ENCODE data around the gene DTNBP1.
A peak's percentile ranks its signal among the peaks of the same experiment; 100 is the strongest.

Gene DTNBP1

GRCh38 chr6:15661853-15662325 is 939 bp downstream of the DTNBP1 start:
- peak overlapping the region; percentile 79 for H3K9ac ChIP-seq (ENCODE audit: low read length)
- peak overlapping the region; percentile 82 for H3K4me3 ChIP-seq (ENCODE audit: low read length)
- no peaks in the 10 kb centered on the region for H3K9me2 ChIP-seq (replicated peaks; ENCODE audit: insufficient read depth, low read length)
- TF ChIP-seq EZH2 (optimal IDR thresholded peaks at IDR 0.05; ENCODE audit: low read depth, low read length), result no peak
- TF ChIP-seq, protein P1, sequence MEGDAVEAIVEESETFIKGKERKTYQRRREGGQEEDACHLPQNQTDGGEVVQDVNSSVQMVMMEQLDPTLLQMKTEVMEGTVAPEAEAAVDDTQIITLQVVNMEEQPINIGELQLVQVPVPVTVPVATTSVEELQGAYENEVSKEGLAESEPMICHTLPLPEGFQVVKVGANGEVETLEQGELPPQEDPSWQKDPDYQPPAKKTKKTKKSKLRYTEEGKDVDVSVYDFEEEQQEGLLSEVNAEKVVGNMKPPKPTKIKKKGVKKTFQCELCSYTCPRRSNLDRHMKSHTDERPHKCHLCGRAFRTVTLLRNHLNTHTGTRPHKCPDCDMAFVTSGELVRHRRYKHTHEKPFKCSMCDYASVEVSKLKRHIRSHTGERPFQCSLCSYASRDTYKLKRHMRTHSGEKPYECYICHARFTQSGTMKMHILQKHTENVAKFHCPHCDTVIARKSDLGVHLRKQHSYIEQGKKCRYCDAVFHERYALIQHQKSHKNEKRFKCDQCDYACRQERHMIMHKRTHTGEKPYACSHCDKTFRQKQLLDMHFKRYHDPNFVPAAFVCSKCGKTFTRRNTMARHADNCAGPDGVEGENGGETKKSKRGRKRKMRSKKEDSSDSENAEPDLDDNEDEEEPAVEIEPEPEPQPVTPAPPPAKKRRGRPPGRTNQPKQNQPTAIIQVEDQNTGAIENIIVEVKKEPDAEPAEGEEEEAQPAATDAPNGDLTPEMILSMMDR (IDR thresholded peaks at IDR 0.05; ENCODE audit: low read length), result no peak
- TF ChIP-seq EZH2phosphoT487 (IDR thresholded peaks at IDR 0.05; ENCODE audit: low read length), result no peak
- peak overlapping the region; percentile 79 for H3K27ac ChIP-seq (ENCODE audit: low read length)
- no peaks in the 10 kb centered on the region for H3K27me3 ChIP-seq (replicated peaks; ENCODE audit: insufficient read depth, low read length)
- H3K4me1 ChIP-seq (ENCODE audit: low read length), result peaks cover 19% of the 10 kb centered on the region
- H3K79me2 ChIP-seq (ENCODE audit: low read length), result peaks cover 39% of the 10 kb centered on the region
- H3K36me3 ChIP-seq (replicated peaks; ENCODE audit: insufficient read depth, low read length), result no peaks in the 10 kb centered on the region; the same call in 1 of the 2 replicates
- no peaks in the 10 kb centered on the region for H4K20me1 ChIP-seq (ENCODE audit: insufficient read depth, low read length)
- peak; percentile 8 for DNase-seq
- peaks cover 16% of the 10 kb centered on the region; the same call in 1 of the 2 replicates for H3F3A ChIP-seq (ENCODE audit: insufficient read depth, low read length)
- peak overlapping the region; percentile 95 for H3K4me2 ChIP-seq (ENCODE audit: low read depth, low read length)
- no peaks in the 10 kb centered on the region for H3K9me3 ChIP-seq (replicated peaks; ENCODE audit: insufficient read depth, low read length)
- H2AFZ ChIP-seq (ENCODE audit: low read length), result peak overlapping the region; percentile 69

DNA sequence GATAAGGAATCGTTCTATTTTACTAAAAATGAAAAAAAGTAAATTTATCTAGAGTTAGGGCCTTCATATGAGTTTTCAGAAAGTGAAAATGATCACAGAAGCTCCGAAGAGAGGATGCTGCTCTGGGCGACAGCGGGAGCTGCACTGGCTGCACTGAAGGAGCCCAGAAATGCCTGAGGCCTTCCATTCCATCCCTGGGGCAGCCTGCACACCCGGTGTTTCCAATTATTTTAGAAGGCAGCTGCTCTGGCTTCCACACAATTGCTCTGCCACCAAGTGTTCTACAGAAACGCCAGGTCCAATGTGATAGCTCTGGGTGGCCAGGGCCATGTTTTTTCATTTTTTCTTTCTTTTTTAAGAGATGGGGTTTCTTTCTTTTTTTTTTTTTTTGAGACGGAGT is 3.6 kb downstream of the DTNBP1 start:
- H3K27me3 ChIP-seq (replicated peaks; ENCODE audit: insufficient read depth, low read length), result no peaks in the 10 kb centered on the region
- H3K9me2 ChIP-seq (replicated peaks; ENCODE audit: insufficient read depth, low read length), result no peaks in the 10 kb centered on the region
- H2AFZ ChIP-seq (ENCODE audit: low read length), result no peak overlapping the region
- H3K4me3 ChIP-seq (ENCODE audit: low read length), result no peak overlapping the region
- peaks cover 66% of the 10 kb centered on the region for H3K79me2 ChIP-seq (ENCODE audit: low read length)
- H3F3A ChIP-seq (ENCODE audit: insufficient read depth, low read length), result peaks cover 21% of the 10 kb centered on the region
- H3K9me3 ChIP-seq (replicated peaks; ENCODE audit: insufficient read depth, low read length), result no peaks in the 10 kb centered on the region
- TF ChIP-seq EZH2 (optimal IDR thresholded peaks at IDR 0.05; ENCODE audit: low read depth, low read length), result no peak
- TF ChIP-seq, protein P1 (IDR thresholded peaks at IDR 0.05; ENCODE audit: low read length), result no peak
- TF ChIP-seq EZH2phosphoT487 (IDR thresholded peaks at IDR 0.05; ENCODE audit: low read length), result no peak
- no peak overlapping the region for H3K9ac ChIP-seq (ENCODE audit: low read length)
- H3K4me2 ChIP-seq (ENCODE audit: low read depth, low read length), result peak overlapping the region; percentile 30; the same call in 1 of the 2 replicates
- no peaks in the 10 kb centered on the region for H4K20me1 ChIP-seq (ENCODE audit: insufficient read depth, low read length)
- H3K27ac ChIP-seq (ENCODE audit: low read length), result peak overlapping the region; percentile 64; the same call in 1 of the 2 replicates
- no peak for DNase-seq
- no peaks in the 10 kb centered on the region; the same call in 1 of the 2 replicates for H3K36me3 ChIP-seq (replicated peaks; ENCODE audit: insufficient read depth, low read length)
- H3K4me1 ChIP-seq (ENCODE audit: low read length), result peaks cover 27% of the 10 kb centered on the region

- Histone ChIP-seq H3K4me2 (ENCODE audit: low read depth, low read length) (peak overlapping the region; percentile 30; the same call in 1 of the 2 replicates), H3K4me1 (ENCODE audit: low read length) (peaks cover 36% of the 10 kb centered on the region)
- peak; percentile 15 for DNase-seq
Measured at GRCh38 chr6:15658181-15658744, 4.6 kb downstream of the DTNBP1 start.

More at GRCh38 chr6:15658181-15658744, 4.6 kb downstream of the DTNBP1 start:
- Histone ChIP-seq H3K27me3 (replicated peaks; ENCODE audit: insufficient read depth, low read length) (no peaks in the 10 kb centered on the region), H3K4me3 (ENCODE audit: low read length) (no peak overlapping the region), H3K9me2 (replicated peaks; ENCODE audit: insufficient read depth, low read length) (no peaks in the 10 kb centered on the region), H3K27ac (ENCODE audit: low read length) (peak overlapping the region; percentile 64; the same call in 1 of the 2 replicates), H3K9me3 (replicated peaks; ENCODE audit: insufficient read depth, low read length) (no peaks in the 10 kb centered on the region), H3F3A (ENCODE audit: insufficient read depth, low read length) (peaks cover 29% of the 10 kb centered on the region), H3K36me3 (replicated peaks; ENCODE audit: insufficient read depth, low read length) (no peaks in the 10 kb centered on the region; the same call in 1 of the 2 replicates), H4K20me1 (ENCODE audit: insufficient read depth, low read length) (no peaks in the 10 kb centered on the region), H3K9ac (ENCODE audit: low read length) (no peak overlapping the region), H3K79me2 (ENCODE audit: low read length) (peaks cover 70% of the 10 kb centered on the region), H2AFZ (ENCODE audit: low read length) (no peak overlapping the region)
- TF ChIP-seq EZH2phosphoT487 (IDR thresholded peaks at IDR 0.05; ENCODE audit: low read length) (no peak), EZH2 (optimal IDR thresholded peaks at IDR 0.05; ENCODE audit: low read depth, low read length) (no peak)
- TF ChIP-seq, protein P1 (IDR thresholded peaks at IDR 0.05; ENCODE audit: low read length), result no peak
